Endothelial cell of umbilical vein (primary cell): ENCODE results near the gene OR13J1. TPM values are rescaled to one million over a fixed set of nuclear protein-coding genes. Genes with fewer than 3 reads are reported as not detected.
A peak's percentile ranks its signal among the peaks of the same experiment; 100 is the strongest.

ENCODE experiments used
- BruUV-seq: library from RNA; stranded (reverse); fragments of 400-500 nt; replicated peaks from 2 replicates; lab custom pipeline; 2021; lab: Mats Ljungman, UMichigan
- CTCF ChIA-PET: fragments of 300-600, 350-600 bp; sonication (Branson Sonifier 250); formaldehyde crosslinking; loops from one replicate; lab custom pipeline; 2021; ENCODE audit warnings: antibody characterized with exemption, inconsistent platforms; lab: Charles Lee
- POLR2A ChIA-PET: fragments of 300-600, 350-600 bp; sonication (Branson Sonifier 250); formaldehyde crosslinking; loops from one replicate; lab custom pipeline; 2021; ENCODE audit warnings: antibody characterized with exemption, inconsistent platforms; lab: Charles Lee
- DNase-seq: peaks from one replicate; pipeline ENCODE4 v3.0.0-alpha.2; 2011; ENCODE audit warnings: low read depth, low spot score
- FAIRE-seq: peaks from 2 replicates; lab custom pipeline; 2011; peaks lifted over from hg19 to GRCh38; lab: Jason Lieb, UNC
- H2AFZ ChIP-seq: 2 replicates; pipeline ENCODE4 v1.6.0; 2012; ENCODE audit warnings: low read depth, low read length, control low read depth, inconsistent platforms
- H3K27ac ChIP-seq: 2 replicates; pipeline ENCODE4 v1.5.1; 2011; ENCODE audit warnings: low read depth, mild to moderate bottlenecking, control low read depth, low read length, moderate library complexity; ENCODE audit not compliant: insufficient read depth
- H3K27me3 ChIP-seq, 2 experiments: 2 replicates each; pipeline versions ENCODE4 v1.6.0 to v1.6.1; 2011; ENCODE audit warnings: low read length in 2 of 2, mixed read lengths in 1 of 2; ENCODE audit not compliant: control insufficient read depth in 2 of 2, insufficient read depth in 2 of 2
- H3K36me3 ChIP-seq, 2 experiments: 2 replicates in 1 of 2; 3 replicates in 1 of 2; pipeline ENCODE4 v1.5.1; 2011; ENCODE audit warnings: low read length in 2 of 2, mild to moderate bottlenecking in 1 of 2, moderate library complexity in 1 of 2; ENCODE audit not compliant: control insufficient read depth in 2 of 2, insufficient read depth in 2 of 2; ENCODE audit errors: extremely low read depth in 1 of 2
- H3K4me1 ChIP-seq: 3 replicates; pipeline ENCODE4 v1.5.1; 2011; ENCODE audit warnings: mild to moderate bottlenecking, low read length; ENCODE audit not compliant: control insufficient read depth, insufficient read depth; ENCODE audit errors: extremely low read depth
- H3K4me2 ChIP-seq: 2 replicates; pipeline ENCODE4 v1.6.1; 2011; ENCODE audit warnings: low read length, control low read depth, mixed read lengths; ENCODE audit not compliant: insufficient read depth
- H3K4me3 ChIP-seq, 3 experiments: fragments of 200-600 bp in 1 of 3; sonication (generic), shearing (Covaris generic) in 1 of 3; replicated peaks in 1 of 3; 2 replicates each; pipeline ENCODE4 v1.5.1; 2011 to 2016; ENCODE audit warnings: control low read depth in 3 of 3, low read length in 3 of 3, mild to moderate bottlenecking in 2 of 3, inconsistent platforms in 1 of 3, low read depth in 1 of 3, moderate library complexity in 1 of 3; ENCODE audit not compliant: insufficient read depth in 1 of 3
- H3K79me2 ChIP-seq: 2 replicates; pipeline ENCODE4 v1.6.0; 2012; ENCODE audit warnings: low read length, inconsistent platforms; ENCODE audit not compliant: control insufficient read depth, insufficient read depth
- H3K9ac ChIP-seq: replicated peaks from 2 replicates; pipeline ENCODE3; 2011; ENCODE audit warnings: low read length, control low read depth; ENCODE audit not compliant: insufficient read depth; ENCODE audit errors: extremely low read depth
- H3K9me1 ChIP-seq: replicated peaks from 3 replicates; pipeline ENCODE4 v1.6.0; 2011; ENCODE audit warnings: mild to moderate bottlenecking, low read length; ENCODE audit not compliant: control insufficient read depth, insufficient read depth; ENCODE audit errors: extremely low read depth
- H3K9me3 ChIP-seq: replicated peaks from 2 replicates; pipeline ENCODE4 v1.5.1; 2012; ENCODE audit warnings: low read length, inconsistent platforms; ENCODE audit not compliant: control insufficient read depth, insufficient read depth
- H4K20me1 ChIP-seq: replicated peaks from 2 replicates; pipeline ENCODE3; 2011; ENCODE audit warnings: mild to moderate bottlenecking, low read length; ENCODE audit not compliant: control insufficient read depth, insufficient read depth; ENCODE audit errors: extremely low read depth
- EZH2 ChIP-seq: IDR thresholded peaks from 2 replicates; pipeline ENCODE4 v1.6.1; 2012; ENCODE audit warnings: borderline replicate concordance, low read depth, mild to moderate bottlenecking, moderate library complexity, low read length, inconsistent platforms; ENCODE audit not compliant: severe bottlenecking
- FOS ChIP-seq: IDR thresholded peaks from 2 replicates; pipeline ENCODE4 v1.6.1; 2011; ENCODE audit warnings: mild to moderate bottlenecking, low read length, moderate library complexity, borderline replicate concordance; ENCODE audit not compliant: insufficient read depth
- GATA2 ChIP-seq: IDR thresholded peaks from 2 replicates; pipeline ENCODE4 v1.7.0; 2011; ENCODE audit warnings: low read depth, mild to moderate bottlenecking, moderate library complexity, mixed read lengths, low read length; ENCODE audit not compliant: insufficient read length, insufficient read depth
- JUN ChIP-seq: IDR thresholded peaks from 2 replicates; pipeline ENCODE4 v1.6.1; 2011; ENCODE audit warnings: borderline replicate concordance, low read depth; ENCODE audit not compliant: insufficient read length, insufficient read depth
- MYC ChIP-seq: IDR thresholded peaks from one replicate; pipeline ENCODE4 v1.6.1; 2011; ENCODE audit warnings: mild to moderate bottlenecking, low read depth, low read length
- POLR2A ChIP-seq: IDR thresholded peaks from 2 replicates; pipeline ENCODE4 v1.6.1; 2012; ENCODE audit warnings: low read depth, mild to moderate bottlenecking, control low read depth, low read length
- POLR2AphosphoS5 ChIP-seq: IDR thresholded peaks from 2 replicates; pipeline ENCODE4 v1.6.1; 2012; ENCODE audit warnings: low read depth, mild to moderate bottlenecking, control low read depth, low read length, moderate library complexity; ENCODE audit not compliant: insufficient read depth
- dilution Hi-C: fragments of 300-500 bp; cut with MboI; formaldehyde crosslinking; loops from one replicate; pipeline ENCODE4 v1.15.0; 2019; ENCODE audit warnings: low sequenced_read_pairs; ENCODE audit not compliant: extremely low pct_ligation_motif_present
- intact Hi-C: fragments of 100-400 bp; cut with micrococcal nuclease; formaldehyde crosslinking; loops from one replicate; pipeline ENCODE4 v1.10.0; 2022
- polyA plus RNA-seq, 4 experiments: library from polyadenylated mRNA; depleted of rRNA in 3 of 4; stranded (reverse) in 3 of 4; unstranded in 1 of 4; fragments of >200 nt; gene quantifications; 2 replicates each; pipeline versions ENCODE4 v1.2.1 to v1.2.3, GENCODE V29; 2011 to 2012; ENCODE audit warnings: missing spikeins in 1 of 4
- total RNA-seq: library from RNA; stranded (reverse); gene quantifications from 2 replicates; pipeline ENCODE4 v1.2.3, GENCODE V29; 2021
- TF ChIP-seq, protein P1 (sequence below): IDR thresholded peaks from 2 replicates; pipeline ENCODE4 v1.6.1; 2011; ENCODE audit not compliant: insufficient read depth, insufficient read length
- TF ChIP-seq, protein P2 (sequence below), 2 donors: IDR thresholded peaks; 1 replicate in 1 of 2; 2 replicates in 1 of 2; pipeline ENCODE4 v1.5.1; 2011; ENCODE audit warnings: low read length in 2 of 2, mild to moderate bottlenecking in 2 of 2, moderate library complexity in 2 of 2, control low read depth in 1 of 2, inconsistent platforms in 1 of 2, low read depth in 1 of 2; ENCODE audit not compliant: insufficient read depth in 1 of 2; ENCODE audit errors: extremely low read depth in 1 of 2

Gene OR13J1
- total and polyA plus RNA-seq, 2 donors (not counting 3 experiments of a cell fraction or from before 2014, with no cell fraction given) = not detected

DNA sequence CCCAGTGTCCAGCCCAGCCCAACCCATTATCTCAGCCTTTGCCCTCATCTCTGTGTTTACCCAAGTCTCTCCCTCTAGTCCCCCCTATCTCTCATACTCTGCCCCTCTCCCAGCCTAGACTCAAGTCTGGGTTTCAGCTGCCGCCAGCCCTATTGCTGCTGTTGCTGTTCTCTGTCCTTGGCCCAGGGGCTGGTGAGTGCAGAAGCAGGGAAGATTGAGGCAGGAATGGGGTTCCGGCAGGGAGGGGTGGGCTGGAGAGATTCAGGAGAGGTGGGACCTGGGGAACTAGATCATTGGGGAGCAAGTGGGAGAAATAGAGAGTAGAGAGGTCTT lies 40.5 kb downstream of the OR13J1 start:
- H3K27ac ChIP-seq = no peak overlapping the region
- no peaks in the 10 kb centered on the region for H3K9me3 ChIP-seq
- no peaks in the 10 kb centered on the region for H3K27me3 ChIP-seq
- TF ChIP-seq POLR2A = no peak
- TF ChIP-seq GATA2 = no peak
- TF ChIP-seq, protein P1, sequence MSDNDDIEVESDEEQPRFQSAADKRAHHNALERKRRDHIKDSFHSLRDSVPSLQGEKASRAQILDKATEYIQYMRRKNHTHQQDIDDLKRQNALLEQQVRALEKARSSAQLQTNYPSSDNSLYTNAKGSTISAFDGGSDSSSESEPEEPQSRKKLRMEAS = no peak
- TF ChIP-seq EZH2 = no peak
- no peak for TF ChIP-seq JUN
- TF ChIP-seq FOS = no peak
- TF ChIP-seq, protein P2, sequence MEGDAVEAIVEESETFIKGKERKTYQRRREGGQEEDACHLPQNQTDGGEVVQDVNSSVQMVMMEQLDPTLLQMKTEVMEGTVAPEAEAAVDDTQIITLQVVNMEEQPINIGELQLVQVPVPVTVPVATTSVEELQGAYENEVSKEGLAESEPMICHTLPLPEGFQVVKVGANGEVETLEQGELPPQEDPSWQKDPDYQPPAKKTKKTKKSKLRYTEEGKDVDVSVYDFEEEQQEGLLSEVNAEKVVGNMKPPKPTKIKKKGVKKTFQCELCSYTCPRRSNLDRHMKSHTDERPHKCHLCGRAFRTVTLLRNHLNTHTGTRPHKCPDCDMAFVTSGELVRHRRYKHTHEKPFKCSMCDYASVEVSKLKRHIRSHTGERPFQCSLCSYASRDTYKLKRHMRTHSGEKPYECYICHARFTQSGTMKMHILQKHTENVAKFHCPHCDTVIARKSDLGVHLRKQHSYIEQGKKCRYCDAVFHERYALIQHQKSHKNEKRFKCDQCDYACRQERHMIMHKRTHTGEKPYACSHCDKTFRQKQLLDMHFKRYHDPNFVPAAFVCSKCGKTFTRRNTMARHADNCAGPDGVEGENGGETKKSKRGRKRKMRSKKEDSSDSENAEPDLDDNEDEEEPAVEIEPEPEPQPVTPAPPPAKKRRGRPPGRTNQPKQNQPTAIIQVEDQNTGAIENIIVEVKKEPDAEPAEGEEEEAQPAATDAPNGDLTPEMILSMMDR (IDR thresholded peaks at IDR 0.05; ENCODE audit: extremely low read depth in 1 of 2, insufficient read depth in 1 of 2, low read depth in 1 of 2, low read length in 2 of 2) = no peak
- no peak for TF ChIP-seq MYC
- TF ChIP-seq POLR2AphosphoS5 = no peak
- peak overlapping the region; percentile 32 for H3K4me2 ChIP-seq
- no peaks in the 10 kb centered on the region for H3K9me1 ChIP-seq
- no peak for FAIRE-seq
- intact Hi-C loops (loop anchor here (5.0 kb wide), 1 partner anchor 118 kb away; no protein-coding TSS in a partner anchor), dilution Hi-C loops (no loop called here)
- H4K20me1 ChIP-seq = no peaks in the 10 kb centered on the region
- no TSS peak for BruUV-seq
- CTCF ChIA-PET = interaction anchor here (1.0 to 7.6 kb wide), 4 partner anchors 12 to 52 kb away, joined by 5 to 277 read pairs (median 108); partner anchors contain the start of gene NPR2
- no peaks in the 10 kb centered on the region for H3K36me3 ChIP-seq
- H3K9ac ChIP-seq = peak overlapping the region; percentile 64
- peak overlapping the region in 1 of 3 experiments; percentile 60 for H3K4me3 ChIP-seq
- no peaks in the 10 kb centered on the region for H3K79me2 ChIP-seq
- peaks cover 9% of the 10 kb centered on the region for H3K4me1 ChIP-seq
- POLR2A ChIA-PET = no interaction called here
- peak overlapping the region; percentile 97 for H2AFZ ChIP-seq
- DNase-seq = no peak
